ENCODE measurements around the gene GSN. TPM values are rescaled to one million over a fixed set of nuclear protein-coding genes. Genes with fewer than 3 reads are reported as not detected.
A peak's percentile ranks its signal among the peaks of the same experiment; 100 is the strongest.

GSN gene
- polyA plus RNA-seq, 3 donors = 67.4 to 187 (median 95.8) TPM

- Histone ChIP-seq H3K4me3 (replicated peaks in 1 of 3; ENCODE audit: low read depth in 2 of 3, low read length in 3 of 3) (no peak overlapping the region), H2AFZ (ENCODE audit: insufficient read depth, low read depth, low read length, poor library complexity, severe bottlenecking) (peak overlapping the region; percentile 30), H3K36me3 (replicated peaks in 1 of 2; ENCODE audit: control insufficient read depth in 1 of 2, insufficient read depth in 2 of 2, low read length in 2 of 2) (no peaks in the 10 kb centered on the region), H3K9me3 (replicated peaks in 1 of 2; ENCODE audit: control insufficient read depth in 1 of 2, insufficient read depth in 1 of 2, low read length in 2 of 2) (no peaks in the 10 kb centered on the region), H3K79me2 (ENCODE audit: insufficient read depth, low read length) (peaks cover 18% of the 10 kb centered on the region), H3K27ac (ENCODE audit: low read depth in 1 of 2, low read length in 2 of 2) (no peak overlapping the region), H3K9ac (ENCODE audit: insufficient read depth, low read length, poor library complexity, severe bottlenecking) (no peak overlapping the region), H3K4me1 (ENCODE audit: control insufficient read depth in 1 of 2, insufficient read depth in 2 of 2, low read length in 2 of 2) (peaks cover 25 to 36% of the 10 kb centered on the region in 2 donors), H3K4me2 (replicated peaks; ENCODE audit: extremely low read depth, low read length, poor library complexity, severe bottlenecking) (no peak overlapping the region), H3K27me3 (ENCODE audit: control insufficient read depth in 2 of 2, insufficient read depth in 2 of 2, low read length in 2 of 2) (no peaks in the 10 kb centered on the region), H4K20me1 (ENCODE audit: insufficient read depth, low read length) (no peaks in the 10 kb centered on the region)
- H3K9me3 Mint-ChIP-seq = peaks cover 0 to 4% (median 0%) of the 10 kb centered on the region in 7 donors
- H3K36me3 Mint-ChIP-seq = no peaks in the 10 kb centered on the region
- H3K27me3 Mint-ChIP-seq (ENCODE audit: low read depth in 3 of 3) = peaks cover 0 to 2% (median 1%) of the 10 kb centered on the region in 3 donors
- DNase-seq = no peak
- no peak for TF ChIP-seq CTCF (IDR thresholded peaks at IDR 0.05)
- H3K27ac Mint-ChIP-seq = peak overlapping the region in 2 of 7 donors; percentile 3 to 51
- WGBS (ENCODE audit: insufficient coverage) = 93% methylated on average over 3 of the region's 6 CpGs
- intact Hi-C loops (cut with micrococcal nuclease) = loop anchor here in 1 of 2 donors (5.0 kb wide), 1 partner anchor 170 kb away; the partner anchor contains the start of gene RAB14
- H3K4me3 Mint-ChIP-seq = no peak overlapping the region
- peaks cover 42% of the 10 kb centered on the region for H3K4me1 Mint-ChIP-seq
Measured at GRCh38 chr9:121372239-121373010, 104.5 kb downstream of the GSN start.

- Histone ChIP-seq H3K27ac (ENCODE audit: low read depth in 1 of 2, low read length in 2 of 2) (no peak overlapping the region), H3K79me2 (ENCODE audit: insufficient read depth, low read length) (peaks cover 15% of the 10 kb centered on the region), H3K9me3 (replicated peaks in 1 of 2; ENCODE audit: control insufficient read depth in 1 of 2, insufficient read depth in 1 of 2, low read length in 2 of 2) (no peaks in the 10 kb centered on the region), H3K9ac (ENCODE audit: insufficient read depth, low read length, poor library complexity, severe bottlenecking) (no peak overlapping the region), H3K4me1 (ENCODE audit: control insufficient read depth in 1 of 2, insufficient read depth in 2 of 2, low read length in 2 of 2) (peaks cover 18 to 28% of the 10 kb centered on the region in 2 donors), H4K20me1 (ENCODE audit: insufficient read depth, low read length) (no peaks in the 10 kb centered on the region), H3K27me3 (ENCODE audit: control insufficient read depth in 2 of 2, insufficient read depth in 2 of 2, low read length in 2 of 2) (no peaks in the 10 kb centered on the region), H2AFZ (ENCODE audit: insufficient read depth, low read depth, low read length, poor library complexity, severe bottlenecking) (peak overlapping the region; percentile 30), H3K4me2 (replicated peaks; ENCODE audit: extremely low read depth, low read length, poor library complexity, severe bottlenecking) (no peak overlapping the region), H3K36me3 (replicated peaks in 1 of 2; ENCODE audit: control insufficient read depth in 1 of 2, insufficient read depth in 2 of 2, low read length in 2 of 2) (no peaks in the 10 kb centered on the region), H3K4me3 (replicated peaks in 1 of 3; ENCODE audit: low read depth in 2 of 3, low read length in 3 of 3) (no peak overlapping the region)
- peaks cover 0 to 2% (median 1%) of the 10 kb centered on the region in 3 donors for H3K27me3 Mint-ChIP-seq (ENCODE audit: low read depth in 3 of 3)
- 100% methylated on average over 2 of the region's 5 CpGs for WGBS (ENCODE audit: insufficient coverage)
- TF ChIP-seq CTCF (IDR thresholded peaks at IDR 0.05) = no peak
- H3K4me1 Mint-ChIP-seq = peaks cover 35% of the 10 kb centered on the region
- H3K36me3 Mint-ChIP-seq = peaks cover 4 to 5% of the 10 kb centered on the region in 2 donors
- peaks cover 0 to 6% (median 3%) of the 10 kb centered on the region in 7 donors for H3K9me3 Mint-ChIP-seq
- H3K27ac Mint-ChIP-seq = peak overlapping the region in 1 of 7 donors; percentile 32
- intact Hi-C loops (cut with micrococcal nuclease) = loop anchor here in 1 of 2 donors (5.0 kb wide), 1 partner anchor 171 kb away; the partner anchor contains the start of gene RAB14
- no peak for DNase-seq
- H3K4me3 Mint-ChIP-seq = no peak overlapping the region
Measured at GRCh38 chr9:121373011-121373729, 105.2 kb downstream of the GSN start.

Measured in CD14-positive monocyte (primary cell).